A549 (cell line): Measurements from ENCODE around the gene NEGR1. TPM values are rescaled to one million over a fixed set of nuclear protein-coding genes. Genes with fewer than 3 reads are reported as not detected.

Source experiments
- ATAC-seq, 2 experiments: fragments of 200-7000 bp in 1 of 2; fragments of >200 bp in 1 of 2; cut with Nextera tagmentation in 1 of 2; cut with Tn5 transposase in 1 of 2; 3 replicates each; pipeline versions ENCODE4 v1.8.0 to v1.9.1; 2018 to 2020; ENCODE audit warnings: mild to moderate bottlenecking in 1 of 2, moderate library complexity in 1 of 2
- CTCF ChIA-PET: fragments of 300-600 bp; sonication (Branson Sonifier 250); formaldehyde crosslinking; extraction: SDS; loops from one replicate; lab custom pipeline; 2021; ENCODE audit warnings: antibody characterized with exemption, inconsistent platforms; lab: Yijun Ruan, JAX
- POLR2A ChIA-PET: fragments of 350-600 bp; formaldehyde crosslinking; extraction: SDS; loops from one replicate; lab custom pipeline; 2021; ENCODE audit warnings: antibody characterized with exemption, inconsistent platforms; lab: Yijun Ruan, JAX
- DNase-seq, 2 experiments: peaks; one replicate each; pipeline versions ENCODE4 v3.0.0 to v3.0.0-alpha.2; 2011 to 2016; ENCODE audit warnings: low read depth in 1 of 2, low spot score in 1 of 2
- FAIRE-seq: peaks from 2 replicates; lab custom pipeline; 2011; peaks lifted over from hg19 to GRCh38; lab: Jason Lieb, UNC
- H3K27ac ChIP-seq, 2 experiments: fragments of >200 bp; sonication (Bioruptor Twin); formaldehyde crosslinking; 3 replicates each; pipeline ENCODE4 v1.5.1; 2016 to 2017
- H3K4me1 ChIP-seq: fragments of >200 bp; sonication (Bioruptor Twin); formaldehyde crosslinking; 3 replicates; pipeline ENCODE4 v1.6.1; 2016
- H3K4me2 ChIP-seq: fragments of >200 bp; sonication (Bioruptor Twin); formaldehyde crosslinking; 3 replicates; pipeline ENCODE4 v1.6.1; 2016
- H3K4me3 ChIP-seq: fragments of >200 bp; sonication (Bioruptor Twin); formaldehyde crosslinking; 3 replicates; pipeline ENCODE4 v1.5.1; 2016
- H3K9me3 ChIP-seq: fragments of >200 bp; sonication (Bioruptor Twin); formaldehyde crosslinking; 3 replicates; pipeline ENCODE4 v1.6.1; 2016
- CEBPB ChIP-seq, 2 experiments: fragments of >200 bp in 1 of 2; sonication (Bioruptor Twin) in 1 of 2; formaldehyde crosslinking in 1 of 2; IDR thresholded peaks; 2 replicates each; pipeline ENCODE4 v1.6.1; 2012 to 2016
- EHMT2 ChIP-seq: fragments of 200-600 bp; sonication (generic); IDR thresholded peaks from 2 replicates; pipeline ENCODE4 v1.6.1; 2016; ENCODE audit warnings: antibody characterized with exemption, low read depth, mild to moderate bottlenecking, moderate library complexity
- FOSB ChIP-seq: fragments of 250-450 bp; sonication (Bioruptor Pico); IDR thresholded peaks from 2 replicates; pipeline ENCODE4 v1.5.0; 2020; ENCODE audit warnings: mild to moderate bottlenecking, moderate library complexity
- HDAC2 ChIP-seq: fragments of 200-600 bp; sonication (generic); IDR thresholded peaks from 2 replicates; pipeline ENCODE4 v1.6.1; 2016
- HEYL ChIP-seq: fragments of 250-450 bp; sonication (Bioruptor Pico); IDR thresholded peaks from 2 replicates; pipeline ENCODE4 v1.8.0; 2021; ENCODE audit warnings: mild to moderate bottlenecking, moderate library complexity
- HOXB13 ChIP-seq: fragments of 250-450 bp; sonication (Bioruptor Pico); IDR thresholded peaks from 2 replicates; pipeline ENCODE4 v1.5.0; 2020; ENCODE audit warnings: low read depth, mild to moderate bottlenecking, moderate library complexity
- JUN ChIP-seq, 2 experiments: fragments of >200 bp; sonication (Bioruptor Twin); formaldehyde crosslinking; IDR thresholded peaks; 2 replicates in 1 of 2; 3 replicates in 1 of 2; pipeline ENCODE4 v1.6.1; 2016 to 2017
- MYC ChIP-seq: IDR thresholded peaks from 2 replicates; pipeline ENCODE4 v1.6.1; 2012; ENCODE audit warnings: mild to moderate bottlenecking, inconsistent platforms, low read length, improper control_type of control experiment, borderline replicate concordance
- NFE2L2 ChIP-seq: fragments of 150-350 bp; conservative IDR thresholded peaks from 2 replicates; pipeline ENCODE4 v1.6.1; 2014; ENCODE audit warnings: low read length
- NPAS2 ChIP-seq: fragments of 250-450 bp; sonication (Bioruptor Pico); IDR thresholded peaks from 2 replicates; pipeline ENCODE4 v1.8.0; 2022; ENCODE audit warnings: mild to moderate bottlenecking, moderate library complexity, borderline replicate concordance
- RAD21 ChIP-seq, 2 experiments: fragments of >200 bp in 1 of 2; sonication (Bioruptor Twin) in 1 of 2; formaldehyde crosslinking in 1 of 2; IDR thresholded peaks in 1 of 2; conservative IDR thresholded peaks in 1 of 2; 2 replicates in 1 of 2; 3 replicates in 1 of 2; pipeline ENCODE4 v1.6.1; 2012 to 2018; ENCODE audit warnings: inconsistent platforms in 1 of 2
- RCOR1 ChIP-seq: fragments of 150-350 bp; IDR thresholded peaks from 2 replicates; pipeline ENCODE4 v1.6.1; 2014; ENCODE audit warnings: antibody characterized with exemption, low read length, low read depth
- RFX5 ChIP-seq: fragments of 450-650 bp; IDR thresholded peaks from 2 replicates; pipeline ENCODE4 v1.7.1; 2014; ENCODE audit warnings: antibody characterized with exemption, mild to moderate bottlenecking, moderate library complexity
- TFCP2L1 ChIP-seq: fragments of 250-450 bp; sonication (Bioruptor Pico); IDR thresholded peaks from 2 replicates; pipeline ENCODE4 v1.5.0; 2021; ENCODE audit warnings: mild to moderate bottlenecking
- TP53 ChIP-seq: fragments of 250-450 bp; sonication (Bioruptor Pico); IDR thresholded peaks from 2 replicates; pipeline ENCODE4 v1.5.0; 2021; ENCODE audit warnings: mild to moderate bottlenecking, moderate library complexity
- ZC3H11A ChIP-seq: fragments of 450-650 bp; IDR thresholded peaks from 2 replicates; pipeline ENCODE4 v1.6.1; 2014; ENCODE audit warnings: antibody characterized with exemption, mild to moderate bottlenecking
- ZFP36 ChIP-seq: fragments of 450-650 bp; IDR thresholded peaks from 2 replicates; pipeline ENCODE4 v1.6.1; 2014; ENCODE audit warnings: borderline replicate concordance; ENCODE audit not compliant: partially characterized antibody
- ZSCAN20 ChIP-seq: fragments of 250-450 bp; sonication (Bioruptor Pico); IDR thresholded peaks from 2 replicates; pipeline ENCODE4 v1.8.0; 2022; ENCODE audit warnings: mild to moderate bottlenecking, moderate library complexity
- WGBS: methylation state at CpG from one replicate; pipeline ENCODE4 v1.1.6; 2017; ENCODE audit errors: missing lambda C conversion rate; 5-methylcytosine and 5-hydroxymethylcytosine counted together
- polyA plus RNA-seq, 4 experiments: library from polyadenylated mRNA; depleted of rRNA in 3 of 4; stranded (reverse); fragments of >200 nt; fragmentation: RNase III in 1 of 4; extraction: RNeasy Plus Mini Kit Qiagen cat#74134 plus additional on column Dnase treatment in 1 of 4; gene quantifications; 2 replicates in 3 of 4; 3 replicates in 1 of 4; pipeline ENCODE4 v1.2.3, GENCODE V29; 2011 to 2017
- TF ChIP-seq, protein P1 (sequence below): fragments of >200 bp; sonication (Bioruptor Twin); formaldehyde crosslinking; IDR thresholded peaks from 2 replicates; pipeline ENCODE4 v1.6.1; 2016
- TF ChIP-seq, protein P2 (sequence below): IDR thresholded peaks from 2 replicates; pipeline ENCODE4 v1.6.1; 2012
- TF ChIP-seq, protein P3 (sequence below): IDR thresholded peaks from 2 replicates; pipeline ENCODE4 v1.6.1; 2012; ENCODE audit warnings: low read depth, borderline replicate concordance
- TF ChIP-seq, protein P4 (sequence below): fragments of 200-600 bp; sonication (generic); IDR thresholded peaks from 2 replicates; pipeline ENCODE4 v1.6.1; 2016; ENCODE audit warnings: antibody characterized with exemption, mild to moderate bottlenecking, moderate library complexity

Gene NEGR1
- polyA plus RNA-seq, 2 of the 4 experiments (the other 2 are of a cell fraction) = not detected

DNA sequence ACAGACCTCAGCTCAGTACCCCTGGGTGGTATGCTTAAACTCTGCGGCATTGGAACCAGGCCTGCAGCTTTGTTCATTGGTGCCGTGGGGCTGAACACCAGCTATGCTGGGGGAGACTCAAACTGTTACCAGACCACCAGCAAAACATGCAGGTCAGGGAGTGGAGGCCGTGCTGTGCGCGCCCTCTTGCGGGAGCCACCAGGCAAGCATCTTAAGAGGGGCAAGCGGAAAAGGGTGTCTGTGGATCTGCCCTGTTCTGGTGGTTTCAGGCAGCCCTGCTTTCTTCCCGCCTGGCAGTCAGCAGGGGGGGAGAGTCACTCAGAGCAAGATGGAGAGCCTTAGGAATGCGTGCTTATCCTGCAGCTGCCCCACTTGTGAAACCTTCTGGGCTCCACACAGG, 924.6 kb downstream of the NEGR1 start:
- Histone ChIP-seq H3K4me2 (no peak overlapping the region), H3K27ac (no peak overlapping the region)
- ATAC-seq = no peak
- POLR2A ChIA-PET = no interaction called here
- no peak for DNase-seq
- TF ChIP-seq HEYL (CRISPR knock-in tag) = no peak
- TF ChIP-seq, protein P1, sequence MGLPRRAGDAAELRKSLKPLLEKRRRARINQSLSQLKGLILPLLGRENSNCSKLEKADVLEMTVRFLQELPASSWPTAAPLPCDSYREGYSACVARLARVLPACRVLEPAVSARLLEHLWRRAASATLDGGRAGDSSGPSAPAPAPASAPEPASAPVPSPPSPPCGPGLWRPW = no peak
- TF ChIP-seq HDAC2 = no peak
- TF ChIP-seq RAD21 (conservative IDR thresholded peaks at IDR 0.05 in 1 of 2, IDR thresholded peaks at IDR 0.05 in 1 of 2) = no peak
- TF ChIP-seq RFX5 = no peak
- no peak for TF ChIP-seq TFCP2L1 (CRISPR knock-in tag)
- no peak for TF ChIP-seq RCOR1
- TF ChIP-seq, protein P2, sequence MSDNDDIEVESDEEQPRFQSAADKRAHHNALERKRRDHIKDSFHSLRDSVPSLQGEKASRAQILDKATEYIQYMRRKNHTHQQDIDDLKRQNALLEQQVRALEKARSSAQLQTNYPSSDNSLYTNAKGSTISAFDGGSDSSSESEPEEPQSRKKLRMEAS = no peak
- TF ChIP-seq NFE2L2 = no peak
- TF ChIP-seq, all 56 proteins: peak for 0
- CTCF ChIA-PET = no interaction called here
- WGBS = 16% methylated on average over 5 of the region's 9 CpGs
- FAIRE-seq = no peak
- Histone ChIP-seq H3K9me3 (no peaks in the 10 kb centered on the region), H3K4me1 (no peaks in the 10 kb centered on the region), H3K4me3 (no peak overlapping the region)

DNA sequence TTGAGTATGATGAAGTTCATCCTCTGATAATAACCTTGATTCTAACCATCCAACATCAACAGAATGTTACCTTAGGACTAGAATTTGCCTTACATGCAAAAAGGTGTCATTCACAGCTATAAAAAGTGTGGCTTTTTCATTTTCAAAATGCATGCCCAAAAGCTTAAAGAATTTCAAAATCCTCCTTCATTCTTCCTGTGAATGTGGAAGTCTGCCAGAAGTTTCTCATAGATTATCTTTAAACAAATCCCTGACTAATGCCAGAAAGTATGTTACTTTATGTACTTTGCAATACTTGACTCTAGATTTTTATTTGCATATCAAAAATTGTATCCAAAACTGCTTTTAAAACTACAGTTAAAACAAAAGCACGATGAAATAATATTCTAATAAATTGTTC, 930.9 kb downstream of the NEGR1 start:
- FAIRE-seq (no peak), DNase-seq (no peak), ATAC-seq (no peak)
- Histone ChIP-seq H3K4me1 (no peaks in the 10 kb centered on the region), H3K9me3 (no peaks in the 10 kb centered on the region), H3K4me2 (no peak overlapping the region), H3K27ac (no peak overlapping the region), H3K4me3 (no peak overlapping the region)
- ChIA-PET POLR2A (no interaction called here), CTCF (no interaction called here)
- WGBS = 4% methylated on average over 1 of the region's 1 CpG
- TF ChIP-seq ZSCAN20 (CRISPR knock-in tag) (no peak), NPAS2 (no peak), CEBPB (IDR thresholded peaks at IDR 0.05) (no peak), ZC3H11A (no peak), ZFP36 (no peak), EHMT2 (no peak), JUN (IDR thresholded peaks at IDR 0.05) (no peak), FOSB (CRISPR knock-in tag) (no peak)
- TF ChIP-seq, protein P3, sequence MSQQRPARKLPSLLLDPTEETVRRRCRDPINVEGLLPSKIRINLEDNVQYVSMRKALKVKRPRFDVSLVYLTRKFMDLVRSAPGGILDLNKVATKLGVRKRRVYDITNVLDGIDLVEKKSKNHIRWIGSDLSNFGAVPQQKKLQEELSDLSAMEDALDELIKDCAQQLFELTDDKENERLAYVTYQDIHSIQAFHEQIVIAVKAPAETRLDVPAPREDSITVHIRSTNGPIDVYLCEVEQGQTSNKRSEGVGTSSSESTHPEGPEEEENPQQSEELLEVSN = no peak
- TF ChIP-seq, protein P2 = no peak
- TF ChIP-seq, protein P4, sequence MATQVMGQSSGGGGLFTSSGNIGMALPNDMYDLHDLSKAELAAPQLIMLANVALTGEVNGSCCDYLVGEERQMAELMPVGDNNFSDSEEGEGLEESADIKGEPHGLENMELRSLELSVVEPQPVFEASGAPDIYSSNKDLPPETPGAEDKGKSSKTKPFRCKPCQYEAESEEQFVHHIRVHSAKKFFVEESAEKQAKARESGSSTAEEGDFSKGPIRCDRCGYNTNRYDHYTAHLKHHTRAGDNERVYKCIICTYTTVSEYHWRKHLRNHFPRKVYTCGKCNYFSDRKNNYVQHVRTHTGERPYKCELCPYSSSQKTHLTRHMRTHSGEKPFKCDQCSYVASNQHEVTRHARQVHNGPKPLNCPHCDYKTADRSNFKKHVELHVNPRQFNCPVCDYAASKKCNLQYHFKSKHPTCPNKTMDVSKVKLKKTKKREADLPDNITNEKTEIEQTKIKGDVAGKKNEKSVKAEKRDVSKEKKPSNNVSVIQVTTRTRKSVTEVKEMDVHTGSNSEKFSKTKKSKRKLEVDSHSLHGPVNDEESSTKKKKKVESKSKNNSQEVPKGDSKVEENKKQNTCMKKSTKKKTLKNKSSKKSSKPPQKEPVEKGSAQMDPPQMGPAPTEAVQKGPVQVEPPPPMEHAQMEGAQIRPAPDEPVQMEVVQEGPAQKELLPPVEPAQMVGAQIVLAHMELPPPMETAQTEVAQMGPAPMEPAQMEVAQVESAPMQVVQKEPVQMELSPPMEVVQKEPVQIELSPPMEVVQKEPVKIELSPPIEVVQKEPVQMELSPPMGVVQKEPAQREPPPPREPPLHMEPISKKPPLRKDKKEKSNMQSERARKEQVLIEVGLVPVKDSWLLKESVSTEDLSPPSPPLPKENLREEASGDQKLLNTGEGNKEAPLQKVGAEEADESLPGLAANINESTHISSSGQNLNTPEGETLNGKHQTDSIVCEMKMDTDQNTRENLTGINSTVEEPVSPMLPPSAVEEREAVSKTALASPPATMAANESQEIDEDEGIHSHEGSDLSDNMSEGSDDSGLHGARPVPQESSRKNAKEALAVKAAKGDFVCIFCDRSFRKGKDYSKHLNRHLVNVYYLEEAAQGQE = no peak

DNA sequence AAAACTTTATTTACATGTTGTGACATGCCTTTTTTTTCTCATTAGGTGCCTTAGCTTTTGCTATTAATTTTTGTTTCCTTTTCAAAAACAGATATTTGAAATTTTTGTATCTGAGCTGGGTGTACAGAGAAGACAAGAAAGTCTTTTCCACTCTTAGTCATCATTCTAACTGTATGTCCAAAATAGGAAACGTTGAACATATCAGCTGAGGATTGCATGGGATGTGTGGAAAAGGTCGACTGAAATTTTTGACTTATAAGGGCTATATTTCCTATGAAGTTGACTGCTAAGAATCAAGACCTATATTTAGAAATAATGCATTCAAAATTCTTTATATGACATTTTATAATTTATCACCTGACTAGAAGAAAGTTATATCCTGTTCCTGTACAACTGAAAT, 931.5 kb downstream of the NEGR1 start:
- no peak for DNase-seq
- CTCF ChIA-PET = interaction anchor here (0.5 kb wide), 1 partner anchor 602 kb away, joined by 3 read pairs; no protein-coding TSS in a partner anchor
- no peak for ATAC-seq
- Histone ChIP-seq H3K4me1 (no peaks in the 10 kb centered on the region), H3K4me2 (no peak overlapping the region), H3K9me3 (no peaks in the 10 kb centered on the region), H3K4me3 (no peak overlapping the region), H3K27ac (no peak overlapping the region)
- WGBS = 0% methylated on average over 2 of the region's 2 CpGs
- FAIRE-seq = no peak
- POLR2A ChIA-PET = no interaction called here
- TF ChIP-seq, protein P3 = no peak
- TF ChIP-seq HOXB13 (CRISPR knock-in tag) (no peak), TP53 (CRISPR knock-in tag) (no peak), MYC (no peak)
